GM23338 (cell line): Measurements from ENCODE around the gene FGF19. TPM values are rescaled to one million over a fixed set of nuclear protein-coding genes. Genes with fewer than 3 reads are reported as not detected.

Source experiments
- ATAC-seq: fragments of 200-7000 bp; cut with Tn5 transposase; 3 replicates; pipeline ENCODE4 v1.9.1; 2020
- DNase-seq: peaks from one replicate; pipeline ENCODE4 v3.0.0-alpha.2; 2015; ENCODE audit warnings: low spot score
- H2AFZ ChIP-seq: fragments of 200-600 bp; sonication (generic); 2 replicates; pipeline ENCODE4 v1.8.0; 2016; ENCODE audit warnings: antibody characterized with exemption, mild to moderate bottlenecking, moderate library complexity
- H3F3A ChIP-seq: fragments of 200-600 bp; sonication (generic); replicated peaks from 2 replicates; pipeline ENCODE4 v1.8.0; 2017; ENCODE audit warnings: antibody characterized with exemption, mixed run types, low read depth
- H3K27ac ChIP-seq: fragments of 200-600 bp; sonication (generic); 2 replicates; pipeline ENCODE4 v1.6.1; 2016; ENCODE audit warnings: low read depth
- H3K27me3 ChIP-seq: fragments of 200-600 bp; sonication (generic); 2 replicates; pipeline ENCODE4 v1.8.0; 2016; ENCODE audit warnings: mild to moderate bottlenecking, mixed run types, moderate library complexity; ENCODE audit not compliant: insufficient read depth
- H3K36me3 ChIP-seq: fragments of 200-600 bp; sonication (generic); 2 replicates; pipeline ENCODE4 v1.8.0; 2016; ENCODE audit warnings: mild to moderate bottlenecking; ENCODE audit not compliant: insufficient read depth
- H3K4me1 ChIP-seq: fragments of 200-600 bp; sonication (generic); 2 replicates; pipeline ENCODE4 v1.8.0; 2016; ENCODE audit warnings: mild to moderate bottlenecking, moderate library complexity; ENCODE audit not compliant: insufficient read depth
- H3K4me2 ChIP-seq: fragments of 200-600 bp; sonication (generic); 2 replicates; pipeline ENCODE4 v1.7.1; 2017; ENCODE audit warnings: mixed run types
- H3K4me3 ChIP-seq: fragments of 200-600 bp; sonication (generic); 2 replicates; pipeline ENCODE4 v1.6.1; 2016; ENCODE audit warnings: mixed run types
- H3K79me2 ChIP-seq: fragments of 200-600 bp; sonication (generic); replicated peaks from 2 replicates; pipeline ENCODE4 v1.8.0; 2017; ENCODE audit warnings: mild to moderate bottlenecking; ENCODE audit not compliant: insufficient read depth
- H3K9me2 ChIP-seq: fragments of 200-600 bp; sonication (generic); 2 replicates; pipeline ENCODE4 v1.8.0; 2017; ENCODE audit not compliant: insufficient read depth
- H4K20me1 ChIP-seq: fragments of 200-600 bp; sonication (generic); replicated peaks from 2 replicates; pipeline ENCODE4 v1.8.0; 2017; ENCODE audit warnings: mild to moderate bottlenecking; ENCODE audit not compliant: insufficient read depth
- H3K27ac Mint-ChIP-seq: 2 replicates; pipeline ENCODE4 v1.8.0; 2020; ENCODE audit warnings: inconsistent platforms, mild to moderate bottlenecking, moderate library complexity, mixed read lengths
- H3K27me3 Mint-ChIP-seq: 3 replicates; pipeline ENCODE4 v1.8.0; 2022; ENCODE audit warnings: low read depth, mild to moderate bottlenecking, moderate library complexity, mixed read lengths, inconsistent platforms; ENCODE audit not compliant: insufficient read depth, poor library complexity
- H3K36me3 Mint-ChIP-seq: 3 replicates; pipeline ENCODE4 v1.8.0; 2021; ENCODE audit warnings: low read depth, mild to moderate bottlenecking, inconsistent platforms, moderate library complexity, mixed read lengths
- H3K4me1 Mint-ChIP-seq: 3 replicates; pipeline ENCODE4 v1.8.0; 2020; ENCODE audit warnings: mild to moderate bottlenecking, inconsistent platforms, mixed read lengths
- H3K4me3 Mint-ChIP-seq: 3 replicates; pipeline ENCODE4 v1.8.0; 2021; ENCODE audit warnings: moderate library complexity, mild to moderate bottlenecking, inconsistent platforms, mixed read lengths
- H3K9me3 Mint-ChIP-seq: 3 replicates; pipeline ENCODE4 v1.8.0; 2020; ENCODE audit warnings: moderate library complexity, mild to moderate bottlenecking, inconsistent platforms, mixed read lengths
- CREB1 ChIP-seq: fragments of 250-450 bp; sonication (Bioruptor Pico); IDR thresholded peaks from 2 replicates; pipeline ENCODE4 v1.5.0; 2020; ENCODE audit warnings: low read depth, mild to moderate bottlenecking, moderate library complexity
- EZH2phosphoT487 ChIP-seq: fragments of 200-600 bp; sonication (generic); IDR thresholded peaks from one replicate; pipeline ENCODE4 v1.8.1; 2018; ENCODE audit warnings: antibody characterized with exemption; ENCODE audit not compliant: unreplicated experiment
- JUNB ChIP-seq: IDR thresholded peaks from one replicate; pipeline ENCODE4 v1.6.1; 2016; ENCODE audit warnings: antibody characterized with exemption; ENCODE audit not compliant: unreplicated experiment
- POLR2AphosphoS5 ChIP-seq: IDR thresholded peaks from 2 replicates; pipeline ENCODE4 v1.6.1; 2016; ENCODE audit warnings: antibody characterized with exemption, low read depth
- STAT1 ChIP-seq: IDR thresholded peaks from one replicate; pipeline ENCODE4 v1.6.1; 2016; ENCODE audit warnings: antibody characterized with exemption; ENCODE audit not compliant: unreplicated experiment
- ZNF114 ChIP-seq: fragments of 250-450 bp; sonication (Bioruptor Pico); IDR thresholded peaks from 2 replicates; pipeline ENCODE4 v1.5.0; 2020; ENCODE audit warnings: mild to moderate bottlenecking, moderate library complexity
- ZNF462 ChIP-seq: fragments of 250-450 bp; sonication (Bioruptor Pico); IDR thresholded peaks from 2 replicates; pipeline ENCODE4 v1.5.0; 2020; ENCODE audit warnings: mild to moderate bottlenecking, moderate library complexity
- polyA plus RNA-seq: library from polyadenylated mRNA; unstranded; fragments of >200 nt; fragmentation: Nextera tagmentation; extraction: Ambion mirVana; gene quantifications from 2 replicates; pipeline ENCODE4 v1.2.1, GENCODE V29; 2016
- total RNA-seq: library from RNA; depleted of rRNA; stranded (reverse); fragments of >200 nt; shearing (Covaris generic); gene quantifications from 2 replicates; pipeline ENCODE4 v1.2.3, GENCODE V29; 2014
- TF ChIP-seq, protein P1 (sequence below): IDR thresholded peaks from one replicate; pipeline ENCODE4 v1.6.1; 2018; ENCODE audit warnings: antibody characterized with exemption; ENCODE audit not compliant: unreplicated experiment
- TF ChIP-seq, protein P2 (sequence below), 2 experiments: fragments of 200-600 bp in 1 of 2; sonication (generic) in 1 of 2; conservative IDR thresholded peaks; 2 replicates each; pipeline versions ENCODE4 v1.5.1 to v1.6.1; 2016 to 2017; ENCODE audit warnings: antibody characterized with exemption in 2 of 2, low read depth in 2 of 2, mild to moderate bottlenecking in 2 of 2, moderate library complexity in 1 of 2

FGF19 gene
- total and polyA plus RNA-seq, 2 experiments from 2014 or later = 21.7 to 36.1 TPM

DNA sequence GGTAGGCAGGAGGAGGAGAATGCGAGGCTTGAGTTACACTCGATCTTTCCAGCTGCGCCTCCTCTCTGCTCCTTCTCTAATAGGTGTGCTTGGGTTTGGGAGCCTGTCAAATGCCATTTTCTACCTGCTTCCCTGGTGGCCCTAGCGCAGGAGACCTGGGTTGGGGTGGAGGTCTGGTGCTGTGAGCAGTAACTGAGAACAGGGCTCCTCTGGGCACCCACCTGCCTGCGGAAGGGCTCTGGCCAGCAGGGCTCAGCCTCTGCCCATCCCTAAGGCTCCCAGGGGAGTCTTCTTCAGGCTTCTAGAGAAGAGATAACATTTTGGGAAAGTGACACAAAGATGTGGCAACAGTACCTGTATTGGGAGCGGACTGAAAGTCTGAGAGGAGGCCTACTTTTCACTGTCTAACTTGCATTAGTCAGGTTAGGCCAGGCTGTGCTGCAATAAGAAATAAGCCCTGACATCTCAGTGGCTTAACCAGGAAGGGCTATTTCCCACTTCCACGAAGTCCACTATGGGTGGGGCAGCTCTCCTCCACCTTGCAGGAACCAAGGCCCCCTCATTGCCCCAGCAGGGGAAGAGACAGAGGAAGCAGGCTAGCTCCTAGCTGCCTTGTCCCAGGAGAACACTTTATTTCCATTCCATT is 21.0 kb downstream of the FGF19 start (continued):
- TF ChIP-seq, protein P1, sequence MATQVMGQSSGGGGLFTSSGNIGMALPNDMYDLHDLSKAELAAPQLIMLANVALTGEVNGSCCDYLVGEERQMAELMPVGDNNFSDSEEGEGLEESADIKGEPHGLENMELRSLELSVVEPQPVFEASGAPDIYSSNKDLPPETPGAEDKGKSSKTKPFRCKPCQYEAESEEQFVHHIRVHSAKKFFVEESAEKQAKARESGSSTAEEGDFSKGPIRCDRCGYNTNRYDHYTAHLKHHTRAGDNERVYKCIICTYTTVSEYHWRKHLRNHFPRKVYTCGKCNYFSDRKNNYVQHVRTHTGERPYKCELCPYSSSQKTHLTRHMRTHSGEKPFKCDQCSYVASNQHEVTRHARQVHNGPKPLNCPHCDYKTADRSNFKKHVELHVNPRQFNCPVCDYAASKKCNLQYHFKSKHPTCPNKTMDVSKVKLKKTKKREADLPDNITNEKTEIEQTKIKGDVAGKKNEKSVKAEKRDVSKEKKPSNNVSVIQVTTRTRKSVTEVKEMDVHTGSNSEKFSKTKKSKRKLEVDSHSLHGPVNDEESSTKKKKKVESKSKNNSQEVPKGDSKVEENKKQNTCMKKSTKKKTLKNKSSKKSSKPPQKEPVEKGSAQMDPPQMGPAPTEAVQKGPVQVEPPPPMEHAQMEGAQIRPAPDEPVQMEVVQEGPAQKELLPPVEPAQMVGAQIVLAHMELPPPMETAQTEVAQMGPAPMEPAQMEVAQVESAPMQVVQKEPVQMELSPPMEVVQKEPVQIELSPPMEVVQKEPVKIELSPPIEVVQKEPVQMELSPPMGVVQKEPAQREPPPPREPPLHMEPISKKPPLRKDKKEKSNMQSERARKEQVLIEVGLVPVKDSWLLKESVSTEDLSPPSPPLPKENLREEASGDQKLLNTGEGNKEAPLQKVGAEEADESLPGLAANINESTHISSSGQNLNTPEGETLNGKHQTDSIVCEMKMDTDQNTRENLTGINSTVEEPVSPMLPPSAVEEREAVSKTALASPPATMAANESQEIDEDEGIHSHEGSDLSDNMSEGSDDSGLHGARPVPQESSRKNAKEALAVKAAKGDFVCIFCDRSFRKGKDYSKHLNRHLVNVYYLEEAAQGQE = no peak
- TF ChIP-seq STAT1 (no peak), ZNF114 (CRISPR knock-in tag) (no peak), CREB1 (CRISPR knock-in tag) (no peak), JUNB (no peak), EZH2phosphoT487 (no peak), POLR2AphosphoS5 (no peak)

DNA sequence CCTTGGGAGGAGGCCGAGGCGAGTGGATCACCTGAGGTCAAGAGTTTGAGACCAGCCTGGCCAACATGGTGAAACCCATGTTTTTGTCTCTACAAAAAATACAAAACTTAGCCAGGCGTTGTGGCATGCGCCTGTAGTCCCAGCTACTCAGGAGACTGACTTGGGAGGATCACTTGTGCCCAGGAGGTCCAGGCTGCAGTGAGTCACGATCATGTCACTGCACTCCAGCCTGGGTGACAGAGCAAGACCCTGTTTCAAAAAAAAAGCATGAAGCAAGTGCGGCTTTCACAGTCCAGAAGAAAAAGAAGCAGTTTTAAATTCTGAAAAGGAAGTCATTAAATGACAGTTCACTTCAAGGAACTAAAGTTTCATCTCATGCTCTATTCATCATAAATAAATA is 21.6 kb downstream of the FGF19 start:
- peaks cover 13% of the 10 kb centered on the region for H3K27me3 Mint-ChIP-seq

More for the DNA sequence above, 21.6 kb downstream of the FGF19 start:
- Mint-ChIP-seq H3K9me3 (no peaks in the 10 kb centered on the region; the same call in 2 of the 3 replicates), H3K4me3 (no peak overlapping the region), H3K4me1 (no peaks in the 10 kb centered on the region; the same call in 2 of the 3 replicates), H3K36me3 (no peaks in the 10 kb centered on the region), H3K27ac (no peak overlapping the region)
- Histone ChIP-seq H3K4me2 (no peak overlapping the region), H3K79me2 (no peaks in the 10 kb centered on the region), H3K9me2 (no peaks in the 10 kb centered on the region), H3K27ac (no peak overlapping the region), H3K4me1 (no peaks in the 10 kb centered on the region), H3F3A (no peaks in the 10 kb centered on the region), H3K4me3 (no peak overlapping the region), H2AFZ (peak overlapping the region; percentile 63; the same call in 1 of the 2 replicates), H3K36me3 (no peaks in the 10 kb centered on the region), H4K20me1 (no peaks in the 10 kb centered on the region), H3K27me3 (peaks cover 7% of the 10 kb centered on the region; the same call in 1 of the 2 replicates)
- ATAC-seq (no peak), DNase-seq (no peak)
- TF ChIP-seq, protein P1 = no peak
- TF ChIP-seq ZNF114 (CRISPR knock-in tag) (no peak), ZNF462 (CRISPR knock-in tag) (no peak), CREB1 (CRISPR knock-in tag) (no peak)
- TF ChIP-seq, protein P2, sequence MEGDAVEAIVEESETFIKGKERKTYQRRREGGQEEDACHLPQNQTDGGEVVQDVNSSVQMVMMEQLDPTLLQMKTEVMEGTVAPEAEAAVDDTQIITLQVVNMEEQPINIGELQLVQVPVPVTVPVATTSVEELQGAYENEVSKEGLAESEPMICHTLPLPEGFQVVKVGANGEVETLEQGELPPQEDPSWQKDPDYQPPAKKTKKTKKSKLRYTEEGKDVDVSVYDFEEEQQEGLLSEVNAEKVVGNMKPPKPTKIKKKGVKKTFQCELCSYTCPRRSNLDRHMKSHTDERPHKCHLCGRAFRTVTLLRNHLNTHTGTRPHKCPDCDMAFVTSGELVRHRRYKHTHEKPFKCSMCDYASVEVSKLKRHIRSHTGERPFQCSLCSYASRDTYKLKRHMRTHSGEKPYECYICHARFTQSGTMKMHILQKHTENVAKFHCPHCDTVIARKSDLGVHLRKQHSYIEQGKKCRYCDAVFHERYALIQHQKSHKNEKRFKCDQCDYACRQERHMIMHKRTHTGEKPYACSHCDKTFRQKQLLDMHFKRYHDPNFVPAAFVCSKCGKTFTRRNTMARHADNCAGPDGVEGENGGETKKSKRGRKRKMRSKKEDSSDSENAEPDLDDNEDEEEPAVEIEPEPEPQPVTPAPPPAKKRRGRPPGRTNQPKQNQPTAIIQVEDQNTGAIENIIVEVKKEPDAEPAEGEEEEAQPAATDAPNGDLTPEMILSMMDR (conservative IDR thresholded peaks at IDR 0.05; ENCODE audit: low read depth in 2 of 2) = no peak
